Trophoblast cell (in vitro differentiated cells and primary cell): Measurements from ENCODE around the gene CNOT11.
A peak's percentile ranks its signal among the peaks of the same experiment; 100 is the strongest.

Experiments
- DNase-seq, 2 donors: peaks; one replicate each; pipeline ENCODE4 v3.0.0-alpha.2; 2016
- H2AFZ ChIP-seq: 2 replicates; pipeline ENCODE4 v1.6.1; 2013; ENCODE audit warnings: low read length, moderate library complexity, mild to moderate bottlenecking; ENCODE audit not compliant: insufficient read depth, poor library complexity
- H2AK5ac ChIP-seq: 2 replicates; pipeline ENCODE4 v1.6.1; 2013; ENCODE audit warnings: mild to moderate bottlenecking, low read length
- H2BK120ac ChIP-seq: 2 replicates; pipeline ENCODE4 v1.6.1; 2013; ENCODE audit warnings: low read length, mild to moderate bottlenecking, moderate library complexity; ENCODE audit not compliant: insufficient read depth, poor library complexity
- H2BK12ac ChIP-seq: 2 replicates; pipeline ENCODE4 v1.6.1; 2013; ENCODE audit warnings: mild to moderate bottlenecking, low read length, moderate library complexity
- H2BK5ac ChIP-seq: 2 replicates; pipeline ENCODE4 v1.6.1; 2013; ENCODE audit warnings: low read length, low read depth, moderate library complexity, mild to moderate bottlenecking; ENCODE audit not compliant: poor library complexity
- H3K14ac ChIP-seq: 2 replicates; pipeline ENCODE4 v1.6.1; 2013; ENCODE audit warnings: mild to moderate bottlenecking, low read length
- H3K18ac ChIP-seq: 2 replicates; pipeline ENCODE4 v1.6.1; 2013; ENCODE audit warnings: mild to moderate bottlenecking, low read length
- H3K23ac ChIP-seq: 2 replicates; pipeline ENCODE4 v1.6.1; 2013; ENCODE audit warnings: low read length
- H3K27ac ChIP-seq: 2 replicates; pipeline ENCODE4 v1.5.1; 2013; ENCODE audit warnings: low read depth, mild to moderate bottlenecking, inconsistent platforms, low read length, moderate library complexity
- H3K27me3 ChIP-seq: 2 replicates; pipeline ENCODE4 v1.6.1; 2013; ENCODE audit warnings: inconsistent platforms, mild to moderate bottlenecking, low read length, moderate library complexity; ENCODE audit not compliant: insufficient read depth
- H3K36me3 ChIP-seq, 2 experiments: 1 replicate in 1 of 2; 2 replicates in 1 of 2; pipeline ENCODE4 v1.6.1; 2013; ENCODE audit warnings: low read length in 2 of 2, mild to moderate bottlenecking in 2 of 2, moderate library complexity in 1 of 2; ENCODE audit not compliant: insufficient read depth in 2 of 2, control insufficient read depth in 1 of 2
- H3K4ac ChIP-seq: 2 replicates; pipeline ENCODE4 v1.6.1; 2013; ENCODE audit warnings: low read depth, mild to moderate bottlenecking, low read length, moderate library complexity
- H3K4me1 ChIP-seq, 2 experiments: 1 replicate in 1 of 2; 2 replicates in 1 of 2; pipeline ENCODE4 v1.6.1; 2013; ENCODE audit warnings: low read length in 2 of 2, mild to moderate bottlenecking in 2 of 2, moderate library complexity in 1 of 2; ENCODE audit not compliant: insufficient read depth in 2 of 2, control insufficient read depth in 1 of 2
- H3K4me2 ChIP-seq: 2 replicates; pipeline ENCODE4 v1.6.1; 2013; ENCODE audit warnings: inconsistent platforms, mild to moderate bottlenecking, low read length, moderate library complexity
- H3K4me3 ChIP-seq: 2 replicates; pipeline ENCODE4 v1.5.1; 2013; ENCODE audit warnings: mild to moderate bottlenecking, low read depth, low read length, inconsistent platforms
- H3K79me1 ChIP-seq: one replicate; pipeline ENCODE4 v1.6.1; 2013; ENCODE audit warnings: low read length
- H3K79me2 ChIP-seq: 2 replicates; pipeline ENCODE4 v1.6.1; 2013; ENCODE audit warnings: low read length, mild to moderate bottlenecking; ENCODE audit not compliant: control insufficient read depth, insufficient read depth, poor library complexity
- H3K9ac ChIP-seq: 2 replicates; pipeline ENCODE4 v1.6.1; 2013; ENCODE audit warnings: mild to moderate bottlenecking, low read length
- H3K9me3 ChIP-seq: 2 replicates; pipeline ENCODE4 v1.6.1; 2013; ENCODE audit warnings: low read depth, mild to moderate bottlenecking, control low read depth, inconsistent platforms, low read length; ENCODE audit not compliant: insufficient read depth
- H4K12ac ChIP-seq: 2 replicates; pipeline ENCODE4 v1.6.1; 2013; ENCODE audit warnings: low read depth, mild to moderate bottlenecking, low read length, moderate library complexity
- H4K8ac ChIP-seq: 2 replicates; pipeline ENCODE4 v1.6.1; 2013; ENCODE audit warnings: low read depth, mild to moderate bottlenecking, low read length, moderate library complexity
- H4K91ac ChIP-seq: one replicate; pipeline ENCODE4 v1.6.1; 2013; ENCODE audit warnings: low read depth, mild to moderate bottlenecking, low read length, moderate library complexity
- whole genome bisulfite sequencing: extraction: QIAGEN DNeasy Blood & Tissue Kit; methylation state at CpG from one replicate; pipeline ENCODE4 v1.1.7; 2013; ENCODE audit warnings: missing lambda C conversion rate; ENCODE audit not compliant: insufficient read length, insufficient coverage; ENCODE audit errors: extremely low coverage; 5-methylcytosine and 5-hydroxymethylcytosine counted together

The CNOT11 gene

GRCh38 chr2:101251844-101252407, 760 bp upstream of the CNOT11 start:
- peak overlapping the region; percentile 43 for H3K18ac ChIP-seq
- peak overlapping the region; percentile 55 for H3K4ac ChIP-seq
- no peak overlapping the region for H2BK12ac ChIP-seq
- H3K9me3 ChIP-seq = no peaks in the 10 kb centered on the region
- H3K36me3 ChIP-seq = no peaks in the 10 kb centered on the region
- peak overlapping the region; percentile 91 for H4K8ac ChIP-seq
- H2BK120ac ChIP-seq = peak overlapping the region; percentile 46
- peak; percentile 65 to 76 for DNase-seq
- no peak overlapping the region for H2AK5ac ChIP-seq
- H2AFZ ChIP-seq = peak overlapping the region; percentile 82
- peak overlapping the region; percentile 77 for H3K9ac ChIP-seq
- H3K4me2 ChIP-seq = peak overlapping the region; percentile 67
- no peaks in the 10 kb centered on the region for H3K27me3 ChIP-seq
- H3K14ac ChIP-seq = no peak overlapping the region
- H4K91ac ChIP-seq = peak overlapping the region; percentile 67
- H3K79me1 ChIP-seq = peaks cover 9% of the 10 kb centered on the region
- H3K79me2 ChIP-seq = peaks cover 9% of the 10 kb centered on the region
- H3K4me1 ChIP-seq = peaks cover 5 to 9% of the 10 kb centered on the region in 2 experiments
- no peak overlapping the region for H3K23ac ChIP-seq
- H3K4me3 ChIP-seq = peak overlapping the region; percentile 67
- H2BK5ac ChIP-seq = peak overlapping the region; percentile 55
- WGBS = no CpG with 5 or more reads among the region's 16 CpGs
- no peak overlapping the region for H4K12ac ChIP-seq
- peak overlapping the region; percentile 86 for H3K27ac ChIP-seq

- H3K36me3 ChIP-seq = peaks cover 0 to 2% of the 10 kb centered on the region in 2 experiments
- peak overlapping the region; percentile 8 for H3K4ac ChIP-seq
- no peak overlapping the region for H2BK12ac ChIP-seq
- peak overlapping the region; percentile 37 for H4K12ac ChIP-seq
- H3K4me2 ChIP-seq = peak overlapping the region; percentile 83
- H3K18ac ChIP-seq = peak overlapping the region; percentile 1
- no peaks in the 10 kb centered on the region for H3K9me3 ChIP-seq
- H3K79me2 ChIP-seq = peaks cover 9% of the 10 kb centered on the region
- H3K4me1 ChIP-seq = peaks cover 5 to 9% of the 10 kb centered on the region in 2 experiments
- no peak overlapping the region for H2AK5ac ChIP-seq
- peak overlapping the region; percentile 79 for H3K9ac ChIP-seq
- H3K27ac ChIP-seq = peak overlapping the region; percentile 89
- H2BK5ac ChIP-seq = peak overlapping the region; percentile 89
- WGBS = no CpG with 5 or more reads among the region's 65 CpGs
- peak; percentile 70 for DNase-seq
- peak overlapping the region; percentile 84 for H2AFZ ChIP-seq
- peak overlapping the region; percentile 45 for H3K23ac ChIP-seq
- H3K4me3 ChIP-seq = peak overlapping the region; percentile 86
- H3K14ac ChIP-seq = peak overlapping the region; percentile 91
- peak overlapping the region; percentile 92 for H4K8ac ChIP-seq
- H3K79me1 ChIP-seq = peaks cover 9% of the 10 kb centered on the region
- H3K27me3 ChIP-seq = no peaks in the 10 kb centered on the region
- peak overlapping the region; percentile 72 for H2BK120ac ChIP-seq
- peak overlapping the region; percentile 88 for H4K91ac ChIP-seq
Measured at GRCh38 chr2:101253013-101253702, 472 bp downstream of the CNOT11 start.

- H4K12ac ChIP-seq = no peak overlapping the region
- H3K18ac ChIP-seq = no peak overlapping the region
- WGBS = no CpG with 5 or more reads among the region's 17 CpGs
- peak overlapping the region; percentile 79 for H3K9ac ChIP-seq
- peaks cover 9% of the 10 kb centered on the region for H3K79me2 ChIP-seq
- no peaks in the 10 kb centered on the region for H3K27me3 ChIP-seq
- no peak overlapping the region for H3K14ac ChIP-seq
- no peaks in the 10 kb centered on the region for H3K9me3 ChIP-seq
- H2BK5ac ChIP-seq = no peak overlapping the region
- H2AFZ ChIP-seq = no peak overlapping the region
- H4K91ac ChIP-seq = no peak overlapping the region
- H3K23ac ChIP-seq = peak overlapping the region; percentile 45
- H2BK120ac ChIP-seq = no peak overlapping the region
- DNase-seq = no peak
- no peak overlapping the region for H2BK12ac ChIP-seq
- no peak overlapping the region for H2AK5ac ChIP-seq
- no peak overlapping the region for H4K8ac ChIP-seq
- peak overlapping the region; percentile 61 for H3K4ac ChIP-seq
- H3K4me2 ChIP-seq = peak overlapping the region; percentile 83
- H3K4me3 ChIP-seq = peak overlapping the region; percentile 86
- peaks cover 5 to 9% of the 10 kb centered on the region in 2 experiments for H3K4me1 ChIP-seq
- H3K79me1 ChIP-seq = peaks cover 9% of the 10 kb centered on the region
- H3K36me3 ChIP-seq = peaks cover 2 to 3% of the 10 kb centered on the region in 2 experiments
- no peak overlapping the region for H3K27ac ChIP-seq
Measured at GRCh38 chr2:101253703-101254450, 1.2 kb downstream of the CNOT11 start.

GRCh38 chr2:101255501-101255900, 2.8 kb downstream of the CNOT11 start:
- H3K27me3 ChIP-seq = no peaks in the 10 kb centered on the region
- H3K4me2 ChIP-seq = no peak overlapping the region
- no peak overlapping the region for H3K4me3 ChIP-seq
- H2BK120ac ChIP-seq = no peak overlapping the region
- H3K27ac ChIP-seq = no peak overlapping the region
- H3K4ac ChIP-seq = no peak overlapping the region
- no peak overlapping the region for H3K23ac ChIP-seq
- peak; percentile 44 to 73 for DNase-seq
- no peak overlapping the region for H4K12ac ChIP-seq
- no peaks in the 10 kb centered on the region for H3K9me3 ChIP-seq
- WGBS = no CpG with 5 or more reads among the region's 3 CpGs
- H3K9ac ChIP-seq = no peak overlapping the region
- peaks cover 9% of the 10 kb centered on the region for H3K79me1 ChIP-seq
- H2AFZ ChIP-seq = no peak overlapping the region
- H4K91ac ChIP-seq = no peak overlapping the region
- no peak overlapping the region for H3K14ac ChIP-seq
- H3K79me2 ChIP-seq = peaks cover 9% of the 10 kb centered on the region
- peaks cover 3 to 6% of the 10 kb centered on the region in 2 experiments for H3K36me3 ChIP-seq
- no peak overlapping the region for H2BK5ac ChIP-seq
- H3K18ac ChIP-seq = no peak overlapping the region
- H2AK5ac ChIP-seq = no peak overlapping the region
- no peak overlapping the region for H2BK12ac ChIP-seq
- H4K8ac ChIP-seq = no peak overlapping the region
- H3K4me1 ChIP-seq = peaks cover 5 to 9% of the 10 kb centered on the region in 2 experiments
